Neuron (in vitro differentiated cells): ENCODE results near the gene ADAMTS4.

Experiments
- H2AFZ ChIP-seq: one replicate; pipeline ENCODE4 v1.6.1; 2013; ENCODE audit warnings: low read depth, mild to moderate bottlenecking, inconsistent platforms, low read length, moderate library complexity
- H3K27me3 ChIP-seq: one replicate; pipeline ENCODE4 v1.6.1; 2013; ENCODE audit warnings: low read length; ENCODE audit not compliant: insufficient read depth
- H3K36me3 ChIP-seq: one replicate; pipeline ENCODE4 v1.6.1; 2013; ENCODE audit warnings: low read length; ENCODE audit not compliant: insufficient read depth
- H3K4me1 ChIP-seq: one replicate; pipeline ENCODE4 v1.6.1; 2013; ENCODE audit warnings: low read length; ENCODE audit not compliant: insufficient read depth
- H3K4me3 ChIP-seq: 2 replicates; pipeline ENCODE4 v1.5.1; 2013; ENCODE audit warnings: mild to moderate bottlenecking, low read length, moderate library complexity
- H3K9me3 ChIP-seq: one replicate; pipeline ENCODE4 v1.6.1; 2013; ENCODE audit warnings: low read length

ADAMTS4 gene

GRCh38 chr1:161196521-161197451 is 2.1 kb downstream of the ADAMTS4 start:
- Histone ChIP-seq H3K27me3 (no peaks in the 10 kb centered on the region), H2AFZ (no peak overlapping the region), H3K4me1 (peaks cover 30% of the 10 kb centered on the region), H3K9me3 (no peaks in the 10 kb centered on the region), H3K4me3 (no peak overlapping the region), H3K36me3 (no peaks in the 10 kb centered on the region)

DNA sequence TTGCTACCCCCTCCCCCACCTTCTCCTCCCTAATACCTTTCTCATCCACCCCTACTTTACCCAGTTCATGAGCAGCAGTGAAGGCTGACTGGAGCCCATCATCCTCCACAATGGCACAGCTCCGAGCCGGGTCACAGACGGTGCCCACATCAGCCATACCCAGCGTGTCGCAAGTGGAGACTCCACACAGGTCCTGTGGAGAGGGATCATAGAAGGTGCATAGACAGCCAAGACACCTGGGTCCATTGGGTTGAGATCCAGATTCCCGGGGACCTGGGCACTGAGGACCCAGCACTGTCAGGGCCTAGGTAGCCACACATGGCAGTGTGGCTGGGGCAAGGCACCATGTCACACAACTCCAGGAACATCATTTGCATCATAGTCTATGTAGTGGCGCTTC is 2.7 kb downstream of the ADAMTS4 start:
- H3K36me3 ChIP-seq: no peaks in the 10 kb centered on the region
- no peak overlapping the region for H3K4me3 ChIP-seq
- no peaks in the 10 kb centered on the region for H3K9me3 ChIP-seq
- H3K4me1 ChIP-seq: peaks cover 24% of the 10 kb centered on the region
- no peaks in the 10 kb centered on the region for H3K27me3 ChIP-seq
- H2AFZ ChIP-seq: no peak overlapping the region

- Histone ChIP-seq H3K4me3 (no peak overlapping the region), H2AFZ (no peak overlapping the region), H3K36me3 (no peaks in the 10 kb centered on the region), H3K27me3 (no peaks in the 10 kb centered on the region), H3K4me1 (peaks cover 18% of the 10 kb centered on the region), H3K9me3 (no peaks in the 10 kb centered on the region)
Measured at GRCh38 chr1:161195171-161195570, 3.7 kb downstream of the ADAMTS4 start.

GRCh38 chr1:161193561-161194235 is 5.2 kb downstream of the ADAMTS4 start:
- no peaks in the 10 kb centered on the region for H3K36me3 ChIP-seq
- H3K9me3 ChIP-seq: no peaks in the 10 kb centered on the region
- no peak overlapping the region for H3K4me3 ChIP-seq
- H3K4me1 ChIP-seq: peaks cover 14% of the 10 kb centered on the region
- no peak overlapping the region for H2AFZ ChIP-seq
- no peaks in the 10 kb centered on the region for H3K27me3 ChIP-seq

GRCh38 chr1:161192476-161193465 is 6.1 kb downstream of the ADAMTS4 start:
- Histone ChIP-seq H3K9me3 (no peaks in the 10 kb centered on the region), H2AFZ (no peak overlapping the region), H3K4me1 (peaks cover 10% of the 10 kb centered on the region), H3K27me3 (no peaks in the 10 kb centered on the region), H3K4me3 (no peak overlapping the region), H3K36me3 (no peaks in the 10 kb centered on the region)

DNA sequence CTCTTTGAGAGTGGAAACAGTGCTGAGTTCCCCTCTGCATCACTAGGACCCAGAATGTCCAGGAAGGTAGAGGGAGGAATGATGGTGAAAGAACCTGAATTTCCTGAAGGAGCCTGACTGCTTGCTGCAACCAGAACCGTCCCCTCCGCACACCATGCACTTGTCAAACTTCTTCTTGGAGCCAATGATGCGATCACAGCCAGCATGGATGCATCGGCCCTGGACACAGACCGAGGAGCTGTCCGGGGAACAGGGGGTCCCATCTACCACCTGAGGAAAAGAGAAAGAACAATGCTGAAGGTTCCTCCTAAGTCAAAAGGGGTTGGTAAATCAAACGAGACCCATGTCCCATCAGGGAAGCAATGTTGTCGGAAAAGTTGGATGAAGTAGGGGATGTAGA is 6.9 kb downstream of the ADAMTS4 start:
- Histone ChIP-seq H3K9me3 (no peaks in the 10 kb centered on the region), H3K36me3 (no peaks in the 10 kb centered on the region), H3K27me3 (no peaks in the 10 kb centered on the region), H3K4me3 (no peak overlapping the region), H3K4me1 (peaks cover 10% of the 10 kb centered on the region), H2AFZ (no peak overlapping the region)

DNA sequence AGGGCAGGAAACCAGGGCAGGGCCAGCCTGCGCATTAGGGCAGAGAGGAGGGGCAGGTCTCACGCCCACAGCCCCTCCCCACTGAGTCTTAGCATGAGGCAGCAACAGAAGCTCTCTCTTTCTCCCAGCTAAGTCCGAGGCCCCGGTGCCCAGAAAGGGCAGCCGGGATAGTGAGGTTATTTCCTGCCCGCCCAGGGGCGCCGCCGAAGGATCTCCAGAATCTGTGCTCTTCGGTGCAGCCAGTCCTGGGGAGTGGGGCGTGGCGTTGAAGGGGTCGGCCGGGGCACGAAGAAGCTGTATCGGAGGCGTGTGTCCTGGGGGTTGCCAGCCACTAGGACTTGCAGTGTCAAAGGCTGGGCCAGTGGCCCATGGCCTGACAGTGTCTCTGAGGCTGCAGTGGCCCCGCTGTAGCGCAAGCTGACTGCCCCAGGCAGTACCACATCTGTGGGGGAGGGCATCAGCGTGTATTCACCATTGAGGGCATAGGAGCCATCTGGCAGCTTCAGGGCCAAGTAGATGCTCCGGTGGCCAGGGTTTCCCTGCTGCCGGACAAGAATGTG is 7.8 kb downstream of the ADAMTS4 start:
- Histone ChIP-seq H3K4me1 (peaks cover 10% of the 10 kb centered on the region), H2AFZ (no peak overlapping the region), H3K4me3 (no peak overlapping the region), H3K27me3 (no peaks in the 10 kb centered on the region), H3K36me3 (no peaks in the 10 kb centered on the region), H3K9me3 (no peaks in the 10 kb centered on the region)

GRCh38 chr1:161189036-161189435 is 9.8 kb downstream of the ADAMTS4 start:
- Histone ChIP-seq H3K36me3 (no peaks in the 10 kb centered on the region), H3K27me3 (no peaks in the 10 kb centered on the region), H3K4me1 (peaks cover 10% of the 10 kb centered on the region), H2AFZ (no peak overlapping the region), H3K4me3 (no peak overlapping the region), H3K9me3 (no peaks in the 10 kb centered on the region)

DNA sequence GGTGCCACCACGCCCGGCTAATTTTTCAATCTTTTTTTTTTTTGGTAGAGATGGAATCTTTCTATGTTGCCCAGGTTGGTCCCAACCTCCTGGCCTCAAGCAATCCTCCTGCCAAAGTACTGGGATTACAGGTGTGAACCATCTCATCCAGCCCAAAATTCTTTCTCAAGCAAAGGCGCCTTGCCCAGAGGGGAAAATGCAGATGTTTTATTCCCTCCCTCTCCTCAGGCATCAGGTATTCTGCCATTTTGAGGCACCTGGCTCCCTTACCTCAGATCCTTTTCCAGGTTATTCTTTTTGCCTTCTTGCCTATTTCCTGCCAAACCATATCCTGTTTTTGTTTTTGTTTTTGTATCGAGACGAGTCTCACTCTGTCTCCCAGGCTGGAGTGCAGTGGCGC is 10.5 kb downstream of the ADAMTS4 start:
- no peaks in the 10 kb centered on the region for H3K27me3 ChIP-seq
- H2AFZ ChIP-seq: no peak overlapping the region
- H3K9me3 ChIP-seq: no peaks in the 10 kb centered on the region
- H3K4me1 ChIP-seq: peaks cover 10% of the 10 kb centered on the region
- no peaks in the 10 kb centered on the region for H3K36me3 ChIP-seq
- H3K4me3 ChIP-seq: no peak overlapping the region

GRCh38 chr1:161187311-161187710 is 11.5 kb downstream of the ADAMTS4 start:
- H2AFZ ChIP-seq: no peak overlapping the region

DNA sequence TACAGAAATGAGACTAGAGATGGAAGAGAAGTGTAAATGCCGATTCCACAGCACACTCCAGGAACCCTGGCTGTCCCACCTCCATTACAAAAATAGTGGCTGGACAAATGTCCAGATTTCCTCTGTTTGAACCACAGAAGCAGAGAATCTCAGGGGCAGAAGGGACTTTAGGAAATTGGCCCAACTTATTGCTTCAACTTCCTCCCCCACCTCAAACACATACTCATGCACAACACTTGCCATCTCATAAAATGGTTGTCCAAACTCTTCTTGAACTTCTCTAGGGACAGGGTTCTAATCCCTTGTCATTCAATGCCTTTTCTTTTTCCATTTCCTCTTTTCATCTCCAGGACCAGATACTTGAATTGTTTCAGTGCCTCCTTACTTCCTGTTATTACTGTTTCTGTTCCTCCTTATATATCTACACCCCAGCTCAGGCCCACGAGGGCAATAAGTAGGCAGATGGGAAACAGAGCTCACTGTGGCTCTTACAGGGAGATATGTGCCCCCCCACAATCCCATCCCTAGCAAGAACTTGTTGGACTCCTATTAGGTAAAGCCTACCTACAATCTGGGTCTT is 13.0 kb downstream of the ADAMTS4 start:
- H3K9me3 ChIP-seq: no peaks in the 10 kb centered on the region
- peaks cover 3% of the 10 kb centered on the region for H3K4me1 ChIP-seq
- H3K36me3 ChIP-seq: no peaks in the 10 kb centered on the region
- no peak overlapping the region for H2AFZ ChIP-seq
- no peak overlapping the region for H3K4me3 ChIP-seq
- no peaks in the 10 kb centered on the region for H3K27me3 ChIP-seq

More at GRCh38 chr1:161187311-161187710, 11.5 kb downstream of the ADAMTS4 start:
- Histone ChIP-seq H3K4me1 (peaks cover 4% of the 10 kb centered on the region), H3K4me3 (no peak overlapping the region), H3K27me3 (no peaks in the 10 kb centered on the region), H3K9me3 (no peaks in the 10 kb centered on the region), H3K36me3 (no peaks in the 10 kb centered on the region)

GRCh38 chr1:161185282-161185682 is 13.6 kb downstream of the ADAMTS4 start:
- Histone ChIP-seq H2AFZ (no peak overlapping the region), H3K4me3 (no peak overlapping the region), H3K9me3 (no peaks in the 10 kb centered on the region), H3K4me1 (no peaks in the 10 kb centered on the region), H3K36me3 (no peaks in the 10 kb centered on the region), H3K27me3 (no peaks in the 10 kb centered on the region)
